Measurements from ENCODE around the gene PTAFR. TPM values are rescaled to one million over a fixed set of nuclear protein-coding genes. Genes with fewer than 3 reads are reported as not detected.

Gene PTAFR
- total RNA-seq, 1 donor from 2014 or later: 52.8 TPM

GRCh38 chr1:28139025-28139712, 37.3 kb downstream of the PTAFR start:
- Histone ChIP-seq H3K27me3 (ENCODE audit: low read depth) (no peaks in the 10 kb centered on the region), H3K9me3 (no peaks in the 10 kb centered on the region), H3K4me1 (peaks cover 9% of the 10 kb centered on the region), H3K27ac (no peak overlapping the region), H3K36me3 (no peaks in the 10 kb centered on the region), H3K4me3 (no peak overlapping the region)
- DNase-seq (no peak), ATAC-seq (peak; percentile 43 to 61)
- intact Hi-C loops (cut with DNase I): no loop called here
- no peak for TF ChIP-seq CTCF (IDR thresholded peaks at IDR 0.05)

- no peaks in the 10 kb centered on the region for H3K9me3 ChIP-seq
- ATAC-seq: no peak
- no peak overlapping the region for H3K27ac ChIP-seq
Measured at GRCh38 chr1:28136922-28137613, 39.4 kb downstream of the PTAFR start.

DNA sequence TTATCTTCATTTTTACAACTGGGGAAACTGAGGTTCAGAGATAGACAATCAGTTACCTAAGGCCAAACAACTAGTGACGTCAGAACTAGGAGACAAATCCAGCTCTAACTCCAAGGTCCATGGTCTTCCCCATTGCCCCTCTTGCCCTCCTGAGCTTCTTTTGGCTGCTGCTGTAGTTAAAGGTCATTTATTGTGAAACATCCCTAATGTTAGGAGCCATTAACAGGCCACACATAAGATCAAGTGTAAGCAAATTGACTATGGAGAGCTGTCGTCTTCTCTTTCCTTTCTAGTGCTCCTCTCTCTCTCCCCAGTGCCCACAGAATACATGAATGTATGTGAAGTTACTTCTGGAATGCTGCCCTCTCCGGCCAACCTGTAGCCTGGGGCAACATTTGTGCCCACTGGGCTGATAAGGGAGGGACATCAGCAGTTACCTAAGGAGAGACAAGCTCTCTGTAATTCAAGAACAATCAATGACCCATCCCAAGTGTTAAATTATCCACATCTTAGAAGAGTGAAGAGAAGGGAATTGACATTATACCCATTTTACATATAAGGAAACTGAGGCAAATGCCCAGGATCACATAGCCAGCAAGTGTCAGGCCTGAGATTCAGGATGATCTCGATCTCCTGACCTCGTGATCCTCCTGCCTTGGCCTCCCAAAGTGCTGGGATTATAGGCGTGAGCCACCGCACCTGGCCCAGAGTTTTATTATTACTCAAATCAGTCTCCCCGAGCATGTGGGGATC, 40.1 kb downstream of the PTAFR start:
- no peak for DNase-seq
- no peak overlapping the region for H3K4me3 ChIP-seq
- TF ChIP-seq CTCF (IDR thresholded peaks at IDR 0.05): no peak
- no peak for ATAC-seq
- H3K9me3 ChIP-seq: no peaks in the 10 kb centered on the region
- H3K27ac ChIP-seq: peak overlapping the region; percentile 75
- H3K27me3 ChIP-seq (ENCODE audit: low read depth): no peaks in the 10 kb centered on the region
- peaks cover 14% of the 10 kb centered on the region for H3K4me1 ChIP-seq
- H3K36me3 ChIP-seq: no peaks in the 10 kb centered on the region
- intact Hi-C loops (cut with DNase I): no loop called here

More at GRCh38 chr1:28136922-28137613, 39.4 kb downstream of the PTAFR start:
- Histone ChIP-seq H3K27me3 (ENCODE audit: low read depth) (no peaks in the 10 kb centered on the region), H3K4me1 (peaks cover 14% of the 10 kb centered on the region), H3K36me3 (no peaks in the 10 kb centered on the region), H3K4me3 (no peak overlapping the region)
- TF ChIP-seq CTCF (IDR thresholded peaks at IDR 0.05): no peak
- no peak for DNase-seq
- intact Hi-C loops (cut with DNase I): no loop called here

DNA sequence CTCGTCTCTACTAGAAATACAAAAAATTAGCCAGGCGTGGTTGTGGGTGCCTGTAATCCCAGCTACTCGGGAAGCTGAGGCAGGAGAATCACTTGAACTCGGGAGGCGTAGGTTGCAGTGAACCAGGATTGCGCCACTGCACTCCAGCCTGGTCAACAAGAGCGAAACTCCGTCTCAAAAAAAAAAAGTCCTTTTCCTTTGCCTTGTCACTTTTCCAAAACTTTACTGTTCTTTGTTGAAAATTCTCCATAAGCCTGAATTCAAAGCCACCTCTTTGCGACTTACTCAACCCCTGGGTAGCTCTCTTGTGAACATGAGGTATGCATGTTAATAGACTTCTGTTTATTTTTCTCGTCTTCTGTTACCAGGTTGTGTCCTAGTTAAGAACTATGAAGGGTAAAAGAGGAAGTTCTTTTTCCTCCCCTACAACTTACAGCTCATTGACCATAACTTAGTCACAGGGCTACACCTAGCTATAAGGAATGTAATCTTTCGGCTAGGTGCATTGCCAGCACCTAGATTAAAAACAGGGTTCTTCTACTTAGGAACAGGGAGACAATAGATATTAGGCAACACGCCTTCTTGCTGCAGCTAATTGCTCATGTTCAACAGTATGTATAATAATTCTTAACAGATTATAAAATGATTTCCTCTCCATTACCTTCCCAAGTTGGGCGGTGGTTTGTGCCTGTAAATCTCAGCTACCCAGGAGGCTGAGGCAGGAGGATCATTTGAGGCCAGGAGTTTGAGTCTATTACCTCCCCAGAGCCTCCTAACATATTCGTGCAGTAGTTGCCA, 40.9 kb downstream of the PTAFR start:
- intact Hi-C loops (cut with DNase I): no loop called here
- peak; percentile 79 for DNase-seq
- no peaks in the 10 kb centered on the region for H3K36me3 ChIP-seq
- no peaks in the 10 kb centered on the region for H3K9me3 ChIP-seq
- no peaks in the 10 kb centered on the region for H3K27me3 ChIP-seq (ENCODE audit: low read depth)
- H3K27ac ChIP-seq: peak overlapping the region; percentile 75
- ATAC-seq: peak; percentile 85 to 87
- H3K4me1 ChIP-seq: peaks cover 14% of the 10 kb centered on the region
- TF ChIP-seq CTCF (IDR thresholded peaks at IDR 0.05): no peak
- H3K4me3 ChIP-seq: no peak overlapping the region

DNA sequence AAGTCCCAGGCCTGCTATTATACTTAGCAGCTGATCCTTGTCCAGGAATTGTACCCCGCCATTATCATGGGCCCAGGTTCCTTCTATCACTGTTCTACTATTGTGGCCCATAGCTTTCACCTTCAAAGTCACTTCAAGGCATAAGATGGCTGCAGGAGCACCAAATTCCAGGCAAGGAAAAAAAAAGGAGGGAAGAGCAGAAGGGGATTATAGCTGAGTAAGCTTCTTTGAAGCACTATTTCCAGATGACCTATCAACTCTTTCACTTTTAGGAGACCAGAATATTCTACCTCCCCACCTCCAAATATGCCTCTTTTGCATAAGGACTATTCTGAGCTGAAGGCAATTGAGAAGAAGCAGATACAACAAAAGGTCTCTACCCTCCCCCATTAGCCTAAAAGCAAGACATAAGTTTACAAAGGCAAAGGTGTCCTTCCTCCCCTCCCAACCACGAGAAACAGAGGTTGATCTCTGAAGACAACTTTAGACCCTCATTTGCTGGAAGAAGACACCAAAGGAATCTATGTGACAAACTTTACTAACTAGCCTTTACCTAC, 41.8 kb downstream of the PTAFR start:
- ATAC-seq (no peak), DNase-seq (no peak)
- Histone ChIP-seq H3K27me3 (ENCODE audit: low read depth) (no peaks in the 10 kb centered on the region), H3K4me3 (no peak overlapping the region), H3K36me3 (no peaks in the 10 kb centered on the region), H3K9me3 (no peaks in the 10 kb centered on the region), H3K4me1 (peaks cover 14% of the 10 kb centered on the region), H3K27ac (peak overlapping the region; percentile 75)
- TF ChIP-seq CTCF (IDR thresholded peaks at IDR 0.05): no peak
- intact Hi-C loops (cut with DNase I): no loop called here
